ENCODE results near the gene HERC5.
"Not testable (repeated sequence)": the region's sequence is repeated elsewhere in the genome, so short reads cannot be mapped to it uniquely, and the experiment has no call there.

Gene HERC5

GRCh38 chr4:88456670-88457306 lies at the start of gene HERC5:
TSS of gene HERC5 (plus strand) at chr4:88457119. CDS start at chr4:88457270, 151 bp downstream.
- DNase-seq (ENCODE audit: low read depth) = peak; percentile 79

- no peak for DNase-seq (ENCODE audit: low read depth)
Observed at GRCh38 chr4:88409206-88409605, 47.7 kb upstream of the HERC5 start.

GRCh38 chr4:88409789-88410188 lies 47.1 kb upstream of the HERC5 start:
- no peak for DNase-seq (ENCODE audit: low read depth)

GRCh38 chr4:88411491-88412096 lies 45.3 kb upstream of the HERC5 start:
- no peak for DNase-seq (ENCODE audit: low read depth)

GRCh38 chr4:88413801-88414200 lies 43.1 kb upstream of the HERC5 start:
- no peak for DNase-seq (ENCODE audit: low read depth)

- DNase-seq (ENCODE audit: low read depth) = no peak
Observed at GRCh38 chr4:88414755-88415154, 42.2 kb upstream of the HERC5 start.

- no peak for DNase-seq (ENCODE audit: low read depth)
Observed at GRCh38 chr4:88415982-88416381, 40.9 kb upstream of the HERC5 start.

GRCh38 chr4:88418411-88418810 lies 38.5 kb upstream of the HERC5 start:
- DNase-seq (ENCODE audit: low read depth) = no peak

GRCh38 chr4:88419874-88420273 lies 37.0 kb upstream of the HERC5 start:
- no peak for DNase-seq (ENCODE audit: low read depth)

- DNase-seq (ENCODE audit: low read depth) = no peak
Observed at GRCh38 chr4:88420844-88421243, 36.1 kb upstream of the HERC5 start.

- DNase-seq (ENCODE audit: low read depth) = no peak
Observed at GRCh38 chr4:88422403-88422802, 34.5 kb upstream of the HERC5 start.

- DNase-seq (ENCODE audit: low read depth) = no peak
Observed at GRCh38 chr4:88429401-88429800, 27.5 kb upstream of the HERC5 start.

GRCh38 chr4:88435987-88436693 lies 20.8 kb upstream of the HERC5 start:
- DNase-seq (ENCODE audit: low read depth) = no peak

- not testable (repeated sequence) for DNase-seq (ENCODE audit: low read depth)
Observed at GRCh38 chr4:88437873-88438272, 19.0 kb upstream of the HERC5 start.

- DNase-seq (ENCODE audit: low read depth) = no peak
Observed at GRCh38 chr4:88439161-88439760, 17.7 kb upstream of the HERC5 start.

- DNase-seq (ENCODE audit: low read depth) = no peak
Observed at GRCh38 chr4:88440146-88440545, 16.8 kb upstream of the HERC5 start.

GRCh38 chr4:88441696-88442095 lies 15.2 kb upstream of the HERC5 start:
- DNase-seq (ENCODE audit: low read depth) = no peak

GRCh38 chr4:88442689-88443191 lies 14.2 kb upstream of the HERC5 start:
- DNase-seq (ENCODE audit: low read depth) = no peak

GRCh38 chr4:88443486-88443885 lies 13.4 kb upstream of the HERC5 start:
- no peak for DNase-seq (ENCODE audit: low read depth)

- no peak for DNase-seq (ENCODE audit: low read depth)
Observed at GRCh38 chr4:88445252-88445651, 11.7 kb upstream of the HERC5 start.

GRCh38 chr4:88446124-88446523 lies 10.8 kb upstream of the HERC5 start:
- no peak for DNase-seq (ENCODE audit: low read depth)

- DNase-seq (ENCODE audit: low read depth) = no peak
Observed at GRCh38 chr4:88447371-88448095, 9.4 kb upstream of the HERC5 start.
